GM21367 (cell line): ENCODE data around the gene OPN3.
A peak's percentile ranks its signal among the peaks of the same experiment; 100 is the strongest.
"Not testable (repeated sequence)": the region's sequence is repeated elsewhere in the genome, so short reads cannot be mapped to it uniquely, and the experiment has no call there.

Experiments used
- ATAC-seq: cut with Tn5 transposase; IDR thresholded peaks from one replicate; pipeline ENCODE4 v1.9.1; 2021; ENCODE audit not compliant: unreplicated experiment

Gene OPN3, protein sequence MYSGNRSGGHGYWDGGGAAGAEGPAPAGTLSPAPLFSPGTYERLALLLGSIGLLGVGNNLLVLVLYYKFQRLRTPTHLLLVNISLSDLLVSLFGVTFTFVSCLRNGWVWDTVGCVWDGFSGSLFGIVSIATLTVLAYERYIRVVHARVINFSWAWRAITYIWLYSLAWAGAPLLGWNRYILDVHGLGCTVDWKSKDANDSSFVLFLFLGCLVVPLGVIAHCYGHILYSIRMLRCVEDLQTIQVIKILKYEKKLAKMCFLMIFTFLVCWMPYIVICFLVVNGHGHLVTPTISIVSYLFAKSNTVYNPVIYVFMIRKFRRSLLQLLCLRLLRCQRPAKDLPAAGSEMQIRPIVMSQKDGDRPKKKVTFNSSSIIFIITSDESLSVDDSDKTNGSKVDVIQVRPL

GRCh38 chr1:241640149-241640866 is at the start of gene OPN3, which contains the start of gene CHML:
OPN3 (minus strand) TSS chr1:241640369; CDS start chr1:241640254, 115 bp downstream.
CHML (minus strand) TSS chr1:241640369; CDS start chr1:241635766, 4,603 bp downstream.
- ATAC-seq = peak; percentile 88

DNA sequence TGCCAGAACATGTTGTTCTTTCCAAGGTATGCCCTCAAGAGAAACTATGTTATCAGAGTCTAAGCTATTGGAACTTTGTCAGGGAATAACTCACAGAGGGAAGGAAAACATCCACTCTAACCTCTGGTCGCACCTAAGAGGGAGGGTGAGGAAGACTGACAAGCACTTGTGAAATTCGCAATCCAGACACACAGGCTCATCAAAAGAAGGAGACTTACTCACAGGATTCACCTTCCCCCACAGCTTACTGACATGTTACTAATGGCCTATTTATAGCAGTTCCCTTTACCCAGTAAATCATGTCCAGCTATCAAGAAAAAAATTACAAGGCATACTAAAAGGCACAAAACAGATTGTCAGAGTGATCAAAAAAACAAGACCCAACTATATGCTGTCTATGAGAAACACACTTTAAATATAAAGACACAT is 48.8 kb upstream of the OPN3 start:
- ATAC-seq = no peak

- ATAC-seq = no peak
Observed at GRCh38 chr1:241684108-241684507, 43.9 kb upstream of the OPN3 start.

DNA sequence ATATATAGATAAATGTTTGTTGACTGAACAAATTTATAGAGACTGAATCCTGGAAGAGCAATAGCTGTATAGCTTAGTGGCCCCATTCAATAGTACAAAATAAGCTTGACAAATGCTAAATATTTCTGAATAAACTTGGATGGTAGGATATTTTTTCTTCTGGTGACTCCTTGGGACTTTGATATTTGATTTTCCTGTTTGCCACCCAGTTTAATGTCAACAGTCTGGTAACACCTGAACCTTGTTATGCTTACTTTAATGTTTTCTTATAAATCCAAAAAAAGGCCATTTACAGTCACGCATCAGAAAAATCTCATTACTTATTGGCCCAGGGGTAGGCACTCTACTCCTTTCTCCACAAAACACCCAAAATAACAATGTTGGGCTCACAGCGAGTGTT is 42.8 kb upstream of the OPN3 start:
- no peak for ATAC-seq

- not testable (repeated sequence) for ATAC-seq
Observed at GRCh38 chr1:241681861-241682448, 41.8 kb upstream of the OPN3 start.

DNA sequence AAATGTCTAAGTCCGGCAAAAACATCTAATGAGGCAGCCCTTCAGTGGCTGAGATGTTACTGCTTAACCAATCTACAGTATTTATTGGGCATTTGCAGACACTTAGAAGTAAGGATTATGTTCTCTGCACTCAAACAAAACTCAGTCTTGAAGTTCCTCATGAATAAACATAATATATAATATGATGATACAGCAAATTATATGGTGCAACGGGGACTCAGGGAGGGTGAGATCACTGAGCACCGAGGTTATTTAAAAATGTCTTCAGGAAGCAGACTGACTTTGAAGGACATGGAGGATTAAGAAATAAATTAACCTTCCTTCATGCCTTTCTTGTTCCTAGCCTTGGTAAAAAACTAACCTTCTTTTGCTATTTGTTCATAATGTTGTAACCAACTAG is 39.8 kb upstream of the OPN3 start:
- no peak for ATAC-seq

- ATAC-seq = no peak
Observed at GRCh38 chr1:241679404-241679803, 39.2 kb upstream of the OPN3 start.

GRCh38 chr1:241678536-241678935 is 38.4 kb upstream of the OPN3 start:
- no peak for ATAC-seq

DNA sequence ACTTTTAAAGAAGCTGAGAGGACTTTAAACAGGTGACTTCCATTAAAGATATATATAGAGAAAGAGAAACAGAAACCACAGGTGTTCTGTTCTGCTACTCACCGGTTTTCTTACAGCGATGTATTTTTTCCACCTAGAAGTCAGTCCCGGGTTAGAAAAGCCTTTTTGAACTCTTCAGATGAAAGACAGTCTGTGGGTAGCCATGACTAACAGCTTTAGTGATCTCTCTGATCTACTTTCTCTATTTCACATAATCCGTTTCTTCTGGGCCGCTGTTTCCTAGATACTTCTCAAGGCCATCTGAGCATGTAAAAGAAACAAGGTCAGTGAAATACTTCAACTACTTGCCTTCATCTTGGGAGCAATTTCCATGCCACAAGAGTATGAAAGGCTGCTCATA is 37.0 kb upstream of the OPN3 start:
- ATAC-seq = peak; percentile 95

DNA sequence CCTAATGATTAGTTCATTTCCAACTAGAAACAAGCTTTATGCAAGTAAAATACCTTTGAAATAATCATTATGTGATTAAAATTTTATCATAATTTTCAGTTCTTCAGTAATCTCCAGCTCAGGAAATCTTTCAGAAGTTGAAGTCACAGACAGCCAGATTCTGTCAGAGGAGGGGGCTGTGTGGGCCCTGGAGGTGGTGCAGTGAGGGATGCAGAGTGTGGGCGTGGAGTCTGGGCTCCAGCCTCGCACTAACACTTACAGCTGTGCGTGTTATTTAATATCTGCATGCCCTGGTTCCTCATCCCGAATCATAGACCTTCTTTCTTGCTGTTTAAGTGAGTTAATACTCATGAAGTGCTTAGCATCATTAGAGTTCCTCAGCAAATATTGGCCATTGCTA is 35.8 kb upstream of the OPN3 start:
- no peak for ATAC-seq

GRCh38 chr1:241674805-241675384 is 34.7 kb upstream of the OPN3 start:
- ATAC-seq = no peak

GRCh38 chr1:241672301-241672700 is 32.1 kb upstream of the OPN3 start:
- no peak for ATAC-seq

- ATAC-seq = no peak
Observed at GRCh38 chr1:241666419-241666818, 26.2 kb upstream of the OPN3 start.

GRCh38 chr1:241660424-241660972 is 20.3 kb upstream of the OPN3 start:
- no peak for ATAC-seq

DNA sequence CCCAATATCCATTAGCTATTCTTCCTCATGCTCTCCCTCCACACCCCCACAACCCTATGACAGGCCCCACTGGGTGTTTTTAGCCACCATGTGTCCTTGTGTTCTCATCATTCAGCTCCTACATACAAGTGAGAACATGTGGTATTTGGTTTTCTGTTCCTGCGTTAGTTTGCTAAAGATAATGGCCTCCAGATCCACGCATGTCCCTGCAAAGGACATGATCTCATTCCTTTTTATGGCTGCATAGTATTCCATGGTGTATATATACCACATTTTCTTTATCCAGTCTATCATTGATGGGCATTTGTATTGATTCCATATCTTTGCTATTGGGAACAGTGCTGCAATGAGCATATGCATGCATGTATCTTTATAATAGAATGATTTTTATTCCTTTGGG is 18.8 kb upstream of the OPN3 start:
- ATAC-seq = not testable (repeated sequence)

GRCh38 chr1:241658081-241658793 is 18.1 kb upstream of the OPN3 start:
- no peak for ATAC-seq

DNA sequence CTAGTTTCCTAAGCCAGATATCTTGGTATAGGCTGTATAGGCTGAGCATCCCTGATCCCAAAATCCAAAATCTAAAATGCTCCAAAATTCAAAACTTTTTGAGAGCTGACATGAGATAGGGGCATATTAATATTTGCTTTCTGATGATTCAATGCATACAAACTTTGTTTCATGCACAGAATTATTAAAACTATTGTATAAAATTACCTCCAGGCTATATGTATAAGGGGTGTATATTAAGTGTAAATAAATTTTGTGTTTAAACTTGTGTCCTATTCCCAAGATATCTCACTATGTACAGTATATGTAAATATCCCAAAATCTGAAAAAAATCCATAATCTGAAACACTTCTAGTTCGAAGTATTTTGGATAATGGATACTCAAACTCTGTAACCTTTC is 14.5 kb upstream of the OPN3 start:
- ATAC-seq = no peak

- no peak for ATAC-seq
Observed at GRCh38 chr1:241654019-241654418, 13.8 kb upstream of the OPN3 start.

DNA sequence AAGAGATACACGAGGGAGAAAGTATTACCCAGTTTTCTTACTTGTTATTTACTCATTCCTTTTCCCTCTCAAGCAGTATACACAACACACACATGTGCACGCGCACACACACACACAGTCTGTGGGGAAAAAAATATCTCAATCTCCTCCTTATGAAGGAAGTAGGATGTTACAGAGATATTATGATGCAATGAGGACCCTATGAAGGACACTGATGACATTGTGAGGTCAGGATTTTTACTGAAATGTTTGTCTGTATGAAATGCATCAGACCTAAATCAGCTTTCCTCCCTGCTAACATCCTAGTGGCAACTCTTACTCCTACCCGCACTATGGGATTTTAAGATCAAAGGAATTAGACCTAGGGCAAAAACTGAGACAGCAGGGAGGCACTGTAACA is 11.8 kb upstream of the OPN3 start, which contains the start of gene WDR64:
TSS of gene WDR64 (plus strand) at position 270 of the 400 bp plus-strand sequence. CDS start 204 bp downstream, outside the sequence.
- no peak for ATAC-seq

- no peak for ATAC-seq
Observed at GRCh38 chr1:241648159-241648558, 8.0 kb upstream of the OPN3 start.
